HG02973 (cell line): ENCODE measurements around the gene ABLIM1.
"Not testable (repeated sequence)": the region's sequence is repeated elsewhere in the genome, so short reads cannot be mapped to it uniquely, and the experiment has no call there.

ENCODE experiments used
- ATAC-seq: cut with Tn5 transposase; IDR thresholded peaks from one replicate; pipeline ENCODE4 v1.9.1; 2021; ENCODE audit warnings: moderate library complexity; ENCODE audit not compliant: unreplicated experiment

The ABLIM1 gene

GRCh38 chr10:114658175-114658574 lies at the start of gene ABLIM1:
Gene ABLIM1 (minus strand): TSS chr10:114658275. CDS start chr10:114658200, 75 bp downstream.
- no peak for ATAC-seq

DNA sequence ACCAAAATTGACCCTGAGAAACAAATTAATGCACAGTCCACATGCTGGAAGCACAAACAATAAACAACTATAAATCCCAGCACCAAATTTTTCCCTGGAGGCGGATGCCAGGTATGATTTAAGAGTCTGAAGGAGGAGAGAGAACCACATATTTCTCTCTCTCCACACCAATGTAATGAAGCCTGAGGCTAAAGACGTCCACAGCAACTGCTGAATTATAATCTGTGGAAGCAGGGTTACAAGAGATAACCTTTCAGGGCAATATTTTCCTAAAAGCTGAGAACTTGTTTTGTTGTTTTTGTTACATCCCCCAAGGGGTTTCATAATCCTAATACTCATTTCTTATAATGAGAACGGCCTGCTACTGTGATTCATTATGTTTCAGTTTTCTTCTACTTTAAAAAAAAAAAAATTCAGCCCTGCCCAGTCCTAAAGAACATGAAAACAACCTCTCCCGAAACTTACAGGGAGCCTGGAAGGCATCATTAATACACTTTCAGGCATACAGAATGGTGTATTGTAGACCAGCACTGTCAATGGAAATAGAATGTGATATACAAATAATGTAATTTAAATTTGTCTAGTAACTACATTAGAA lies 48.5 kb upstream of the ABLIM1 start:
- ATAC-seq, result no peak

- no peak for ATAC-seq
Measured at GRCh38 chr10:114704679-114705078, 46.6 kb upstream of the ABLIM1 start.

- no peak for ATAC-seq
Measured at GRCh38 chr10:114703377-114704107, 45.5 kb upstream of the ABLIM1 start.

DNA sequence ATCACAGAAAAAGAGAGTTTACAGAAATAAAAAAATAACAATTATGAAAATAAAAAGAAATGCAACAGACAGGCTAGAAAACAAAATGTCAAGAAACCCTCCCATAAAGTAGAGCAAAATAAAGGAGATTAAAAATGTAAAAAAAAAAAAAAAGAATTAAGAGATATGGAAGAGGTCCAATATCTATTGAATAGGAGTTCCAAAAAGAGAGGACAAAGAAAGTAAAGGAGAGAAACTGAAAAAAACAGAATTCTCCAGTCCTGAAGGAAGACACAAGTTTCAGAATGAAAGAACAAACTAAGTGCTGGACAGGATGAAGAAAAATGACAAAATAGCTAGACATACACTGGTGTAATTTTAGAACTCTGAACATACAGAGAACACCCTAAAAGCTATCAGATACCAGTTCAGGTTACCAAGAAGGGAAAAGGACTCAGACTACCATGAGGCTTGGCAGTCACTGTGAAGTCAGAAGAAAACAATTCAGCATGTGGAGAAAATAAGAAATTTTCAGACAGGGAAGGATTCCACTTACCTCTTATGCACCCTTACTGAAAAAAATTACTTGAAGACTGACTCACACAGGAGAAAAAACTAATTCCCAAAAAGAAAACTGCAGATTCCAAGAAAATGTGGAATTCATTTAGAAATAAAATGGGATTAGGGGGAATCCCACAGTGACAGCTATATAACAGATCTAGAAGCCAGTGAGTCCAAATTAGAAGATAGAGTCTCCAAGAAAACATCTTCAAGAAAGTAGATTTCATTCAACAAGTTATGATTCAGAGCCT lies 40.4 kb upstream of the ABLIM1 start:
- ATAC-seq, result no peak

GRCh38 chr10:114697061-114697598 lies 39.1 kb upstream of the ABLIM1 start:
- no peak for ATAC-seq

DNA sequence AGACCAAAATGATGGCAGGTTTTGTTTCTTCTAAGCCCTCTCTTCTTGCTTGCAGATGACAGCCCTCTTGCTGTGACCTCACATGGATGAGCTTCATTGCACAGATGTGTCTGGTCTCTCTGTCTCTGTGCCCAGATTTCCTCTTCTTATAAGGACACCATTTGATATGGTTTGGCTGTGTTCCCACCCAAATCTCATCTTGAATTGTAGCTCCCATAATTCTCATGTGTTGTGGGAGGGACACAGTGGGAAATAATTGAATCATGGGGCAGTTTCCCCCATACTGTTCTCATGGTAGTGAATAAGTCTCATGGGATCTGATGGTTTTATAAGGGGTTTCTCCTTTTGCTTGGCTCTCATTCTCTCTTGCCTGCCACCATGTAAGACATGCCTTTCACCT lies 38.2 kb upstream of the ABLIM1 start:
- not testable (repeated sequence) for ATAC-seq

GRCh38 chr10:114694752-114695151 lies 36.7 kb upstream of the ABLIM1 start:
- no peak for ATAC-seq

DNA sequence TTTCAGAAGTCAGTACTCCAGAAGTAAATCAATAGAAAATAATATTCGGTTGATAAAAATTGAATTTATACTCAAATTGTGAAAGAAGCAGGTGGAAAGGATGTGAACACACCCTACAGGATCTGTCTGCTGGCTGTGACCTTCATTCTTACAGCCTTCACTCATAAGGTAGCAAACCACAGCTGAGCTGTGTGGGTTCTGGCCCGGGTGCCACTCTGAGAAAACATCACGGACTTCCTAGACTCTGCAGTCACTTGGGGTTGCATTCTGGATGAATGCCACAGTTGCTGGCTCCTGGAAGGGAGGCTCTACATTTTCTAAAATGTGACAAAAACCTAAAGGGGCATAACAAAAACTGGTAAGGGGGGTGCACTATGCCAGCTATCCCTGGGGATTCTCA lies 36.0 kb upstream of the ABLIM1 start:
- no peak for ATAC-seq

GRCh38 chr10:114691442-114691941 lies 33.4 kb upstream of the ABLIM1 start:
- ATAC-seq, result no peak

DNA sequence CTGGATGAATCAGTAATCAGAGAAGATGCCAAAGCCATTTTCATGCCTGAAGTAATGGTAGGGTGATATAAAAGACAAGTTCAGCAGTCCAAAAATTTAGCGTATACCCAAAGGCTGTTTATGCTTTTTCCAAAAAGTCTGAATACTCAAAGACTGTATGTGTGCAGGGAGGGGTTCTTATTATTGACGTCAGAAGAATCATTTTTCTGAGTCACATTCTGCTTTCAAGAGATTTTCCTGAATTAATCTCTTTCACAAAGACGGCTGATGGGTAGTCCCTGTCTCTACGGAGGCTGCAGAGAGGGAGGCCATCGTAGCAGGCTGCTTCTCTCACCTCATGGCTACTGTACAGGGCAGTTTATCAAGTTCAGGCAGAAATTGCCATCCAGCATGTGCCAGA lies 30.7 kb upstream of the ABLIM1 start:
- no peak for ATAC-seq

GRCh38 chr10:114687459-114687858 lies 29.4 kb upstream of the ABLIM1 start:
- ATAC-seq, result no peak

DNA sequence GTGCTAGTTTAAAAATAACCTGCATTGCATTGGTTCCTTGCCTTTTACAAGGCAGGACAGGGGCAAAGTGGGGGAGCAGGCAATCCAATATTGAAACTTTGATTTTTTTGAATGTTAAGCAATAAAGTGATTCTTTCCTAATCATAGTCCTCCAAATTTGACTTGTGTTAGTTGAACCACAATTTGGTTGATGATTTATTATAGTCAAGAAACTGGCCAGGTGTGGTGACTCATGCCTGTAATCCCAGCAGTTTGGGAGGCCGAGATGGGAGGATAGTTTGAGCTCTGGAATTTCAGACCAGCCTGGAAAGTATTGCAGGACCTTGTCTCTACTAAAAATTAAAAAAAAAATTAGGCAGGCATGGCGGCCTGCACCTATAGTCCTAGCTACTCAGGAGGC lies 27.9 kb upstream of the ABLIM1 start:
- ATAC-seq, result no peak

DNA sequence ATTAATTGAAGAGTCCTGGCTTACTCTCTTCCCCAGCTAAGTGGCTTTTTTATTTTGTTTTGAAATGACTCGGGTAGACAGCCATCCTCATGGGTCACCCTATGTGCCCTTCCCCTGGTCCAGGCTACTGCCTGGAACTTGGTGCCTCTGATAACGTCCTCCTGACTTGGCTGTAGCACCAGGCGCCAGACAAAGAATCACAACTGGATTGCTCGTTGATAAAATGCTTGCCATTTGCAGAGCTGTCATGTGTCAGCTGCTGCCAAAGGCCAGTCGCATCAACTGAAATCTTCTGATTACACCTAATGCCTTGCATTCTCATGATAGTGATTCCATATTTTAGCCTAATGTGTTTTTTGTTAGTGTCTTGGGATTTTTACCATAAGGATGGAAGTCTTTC lies 27.4 kb upstream of the ABLIM1 start:
- ATAC-seq, result no peak

DNA sequence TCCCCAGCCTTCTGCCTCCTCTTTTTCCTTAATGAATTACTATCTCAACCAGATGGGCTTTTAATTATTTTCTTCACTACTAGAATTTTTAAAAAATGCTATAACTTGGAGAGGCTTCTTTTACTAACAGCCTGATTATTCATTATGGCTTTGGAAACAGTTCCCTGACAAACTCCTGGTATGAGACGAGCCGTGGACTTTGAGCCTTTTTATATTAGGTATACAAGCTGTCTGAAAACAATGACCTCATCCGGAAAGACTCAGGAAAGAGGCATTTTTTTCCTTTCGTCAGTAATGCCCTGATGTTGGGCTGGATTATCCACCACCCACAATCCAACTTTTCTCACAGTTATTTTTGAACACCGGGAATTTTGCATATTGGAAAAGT lies 26.7 kb upstream of the ABLIM1 start:
- no peak for ATAC-seq

- no peak for ATAC-seq
Measured at GRCh38 chr10:114684084-114684821, 26.2 kb upstream of the ABLIM1 start.

DNA sequence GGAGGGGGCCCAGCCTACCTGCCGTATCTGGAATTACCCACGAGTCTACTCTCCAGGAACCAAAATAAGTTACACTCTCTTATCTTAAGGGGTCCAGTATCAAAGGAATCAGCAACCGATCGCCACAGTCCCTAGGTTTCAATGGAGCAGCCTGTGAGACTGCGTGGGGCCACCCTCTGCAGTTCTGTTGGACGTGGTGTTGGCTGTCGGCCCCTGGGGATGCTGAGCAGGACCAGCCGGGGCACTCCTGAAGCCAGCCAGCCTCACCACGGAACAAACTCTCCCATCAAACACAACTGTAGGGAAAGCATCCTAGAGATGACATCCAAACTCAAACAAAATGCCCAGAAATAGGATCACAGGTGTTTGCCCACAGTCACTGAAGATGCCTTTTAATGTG lies 25.5 kb upstream of the ABLIM1 start:
- no peak for ATAC-seq

DNA sequence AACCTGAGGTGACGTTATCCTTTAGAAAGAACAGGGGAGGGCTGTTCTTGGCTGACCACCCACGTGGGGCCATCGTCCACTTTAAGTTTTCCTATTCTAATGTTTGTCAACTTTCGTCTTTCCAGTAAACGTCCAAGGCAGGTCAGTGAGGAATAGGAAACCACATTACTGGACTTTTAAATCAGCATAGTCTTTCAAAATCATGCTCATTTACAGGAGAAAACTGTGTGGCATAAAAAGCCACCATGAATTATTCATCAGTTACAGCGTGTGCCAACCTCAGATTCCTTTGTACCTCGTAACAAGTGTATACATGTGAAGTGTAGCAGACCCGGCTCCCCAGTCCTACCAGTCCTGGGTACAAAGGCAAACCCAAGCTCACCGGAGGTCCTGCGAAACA lies 25.1 kb upstream of the ABLIM1 start:
- no peak for ATAC-seq

GRCh38 chr10:114682532-114682931 lies 24.5 kb upstream of the ABLIM1 start:
- ATAC-seq, result no peak

GRCh38 chr10:114682121-114682520 lies 24.0 kb upstream of the ABLIM1 start:
- no peak for ATAC-seq

DNA sequence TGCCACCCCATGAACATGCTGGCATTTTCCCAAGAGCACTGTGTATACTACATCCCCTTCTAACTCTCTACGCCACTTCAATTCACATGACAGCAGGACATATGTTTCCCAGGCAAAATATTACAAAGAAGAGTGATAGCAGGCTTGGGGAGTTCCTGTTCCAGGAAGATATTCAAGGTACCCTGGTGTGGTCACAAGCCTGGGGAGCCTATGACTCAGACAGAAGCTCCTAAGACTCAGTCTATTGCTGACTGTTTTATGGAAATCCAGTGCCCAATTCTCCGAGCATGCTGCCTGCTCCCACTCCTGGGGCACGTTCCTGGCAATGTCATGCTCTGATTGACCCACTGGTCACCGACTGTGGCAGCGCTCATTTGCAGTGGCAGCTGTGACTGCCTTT lies 23.5 kb upstream of the ABLIM1 start:
- no peak for ATAC-seq
